Stimulated activated CD4-positive, alpha-beta T cell treated with anti-CD3 and anti-CD28 coated beads, Interleukin-12 subunit alpha, Interleukin-12 subunit beta, amount 100 ng/mL, for 4 hours (primary cell): Measurements from ENCODE around the gene RRBP1.
A peak's percentile ranks its signal among the peaks of the same experiment; 100 is the strongest.
"Not testable (repeated sequence)": the region's sequence is repeated elsewhere in the genome, so short reads cannot be mapped to it uniquely, and the experiment has no call there.

Experiments
- DNase-seq: peaks from one replicate; pipeline ENCODE4 v3.0.0-alpha.2; 2020

Gene RRBP1

DNA sequence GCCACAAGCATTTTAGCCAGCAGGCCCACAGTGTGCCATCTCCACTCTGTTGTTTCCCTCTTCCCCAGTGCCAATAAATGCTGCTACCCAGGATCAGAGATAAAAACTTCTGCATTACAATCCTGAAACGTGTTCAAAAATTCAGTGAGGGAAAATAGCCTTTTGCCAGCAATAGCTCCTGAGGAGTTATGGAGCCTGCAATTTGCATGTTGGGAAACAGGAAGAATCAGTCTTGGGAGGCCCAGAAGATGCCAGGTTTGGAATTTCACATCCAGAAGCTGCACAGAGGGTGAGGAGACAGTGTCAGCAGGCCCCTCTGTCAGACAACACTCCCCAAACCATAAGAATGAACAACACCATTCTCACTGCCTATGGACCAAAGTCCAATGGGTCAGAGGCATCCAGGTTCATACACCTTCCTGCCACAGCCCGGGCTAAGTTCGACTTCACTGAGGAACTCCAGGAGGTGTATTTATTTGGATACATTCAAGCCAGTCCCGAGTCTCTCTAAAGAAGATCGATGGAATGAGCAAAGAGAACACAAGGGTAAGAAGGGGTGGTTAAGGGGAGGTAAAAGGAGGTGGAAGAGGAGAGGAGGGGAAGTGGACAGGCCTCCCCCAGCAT is 20.8 kb downstream of the RRBP1 start:
- DNase-seq, result no peak

DNA sequence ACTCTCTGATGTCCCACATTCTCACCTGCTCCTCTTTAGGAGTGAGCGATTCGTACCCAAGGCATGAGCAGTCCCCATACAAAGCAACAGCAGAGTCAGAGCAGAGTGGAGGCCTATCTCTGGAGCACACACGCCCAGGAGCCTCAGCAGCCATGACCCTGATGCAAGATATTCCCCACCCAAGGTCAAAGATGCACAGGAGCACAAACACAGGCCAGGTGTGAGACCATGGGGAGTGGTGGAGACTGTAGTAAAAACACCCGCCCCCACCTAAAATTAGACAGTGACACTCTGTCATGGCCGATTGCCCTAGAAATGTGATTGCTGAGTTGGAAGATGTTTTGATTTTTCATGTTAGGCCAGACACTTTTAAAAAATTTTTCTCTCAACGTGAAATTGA is 21.4 kb downstream of the RRBP1 start:
- no peak for DNase-seq

DNA sequence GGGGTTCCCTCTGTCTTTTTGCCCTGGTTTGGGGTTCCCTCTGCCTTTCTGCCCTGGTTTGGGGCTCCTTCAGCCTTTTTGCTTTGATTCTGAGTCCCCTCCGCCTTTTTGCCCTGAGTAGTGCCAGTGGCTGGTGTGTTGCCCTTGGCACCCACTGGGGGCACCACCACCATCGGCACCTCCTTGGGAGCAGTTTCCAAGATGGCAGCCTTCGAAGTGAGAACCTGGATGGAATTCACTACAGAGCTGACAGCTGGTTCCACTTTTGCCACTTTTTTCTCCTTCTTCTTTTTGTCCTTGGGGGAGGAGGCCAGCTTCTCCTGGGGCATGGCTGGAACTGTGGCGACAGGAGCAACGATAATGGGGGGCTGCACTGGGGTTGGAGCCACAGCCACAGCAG is 22.2 kb downstream of the RRBP1 start:
- no peak for DNase-seq

DNA sequence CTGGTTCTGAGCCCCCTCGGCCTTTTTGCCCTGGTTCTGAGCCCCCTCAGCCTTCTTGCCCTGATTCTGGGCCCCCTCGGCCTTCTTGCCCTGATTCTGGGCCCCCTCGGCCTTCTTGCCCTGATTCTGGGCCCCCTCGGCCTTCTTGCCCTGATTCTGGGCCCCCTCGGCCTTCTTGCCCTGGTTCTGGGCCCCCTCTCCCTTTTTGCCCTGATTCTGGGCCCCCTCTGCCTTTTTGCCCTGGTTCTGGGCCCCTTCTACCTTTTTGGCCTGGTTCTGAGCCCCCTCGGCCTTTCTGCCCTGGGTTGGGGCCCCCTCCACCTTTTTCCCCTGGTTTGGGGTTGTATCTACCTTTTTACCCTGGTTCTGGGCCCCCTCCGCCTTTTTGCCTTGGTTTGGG is 22.7 kb downstream of the RRBP1 start:
- not testable (repeated sequence) for DNase-seq

DNA sequence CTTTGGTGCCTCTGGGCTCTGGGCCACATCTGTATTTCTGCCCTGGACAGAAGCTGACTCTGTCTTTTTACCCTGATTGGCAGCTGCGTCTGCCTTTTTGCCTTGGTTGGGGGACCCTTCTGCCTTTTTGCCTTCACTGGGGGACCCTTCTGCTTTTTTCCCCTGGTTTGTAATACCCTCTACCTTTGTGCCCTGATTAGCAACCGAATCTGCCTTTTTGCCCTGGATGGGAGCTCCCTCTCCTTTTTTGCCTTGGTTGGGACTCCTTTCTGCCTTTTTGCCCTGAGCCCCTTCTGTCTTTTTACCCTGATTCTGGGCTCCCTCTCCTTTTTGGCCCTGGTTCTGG is 23.4 kb downstream of the RRBP1 start:
- no peak for DNase-seq

DNA sequence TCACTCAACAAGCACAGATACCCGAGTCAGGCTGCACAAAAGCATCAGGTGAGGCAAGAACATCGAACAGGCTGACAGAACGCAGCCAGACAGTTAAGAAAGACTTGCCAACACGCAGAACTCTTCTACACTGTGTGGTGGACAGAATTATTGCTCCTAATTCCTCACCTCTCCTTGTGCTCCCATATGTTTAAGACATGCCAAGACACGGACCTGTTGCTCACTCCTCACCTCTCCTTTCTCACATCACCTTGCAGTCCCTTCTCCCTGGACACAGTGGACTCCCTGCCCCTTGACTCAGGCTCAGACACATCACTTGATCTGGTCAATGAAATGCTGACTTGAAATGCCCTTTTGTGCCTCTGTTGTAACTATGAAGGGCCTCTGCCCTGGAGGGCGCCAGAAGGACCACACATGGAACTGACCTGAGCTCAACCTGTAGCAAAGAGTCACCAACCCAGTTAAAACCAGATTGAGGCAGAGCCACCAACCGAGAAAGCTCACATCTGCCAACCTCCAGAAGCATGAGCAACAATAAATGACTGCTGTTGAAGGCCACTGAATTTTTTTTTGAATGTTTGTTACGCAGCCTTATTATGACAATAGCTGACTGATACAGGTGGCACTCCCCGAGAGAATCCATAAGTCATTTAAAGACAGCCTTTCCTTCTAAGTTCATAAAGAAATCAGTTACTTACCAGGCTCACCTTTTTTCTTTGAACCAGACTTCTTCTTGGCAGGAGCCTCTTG is 24.0 kb downstream of the RRBP1 start:
- DNase-seq, result no peak

DNA sequence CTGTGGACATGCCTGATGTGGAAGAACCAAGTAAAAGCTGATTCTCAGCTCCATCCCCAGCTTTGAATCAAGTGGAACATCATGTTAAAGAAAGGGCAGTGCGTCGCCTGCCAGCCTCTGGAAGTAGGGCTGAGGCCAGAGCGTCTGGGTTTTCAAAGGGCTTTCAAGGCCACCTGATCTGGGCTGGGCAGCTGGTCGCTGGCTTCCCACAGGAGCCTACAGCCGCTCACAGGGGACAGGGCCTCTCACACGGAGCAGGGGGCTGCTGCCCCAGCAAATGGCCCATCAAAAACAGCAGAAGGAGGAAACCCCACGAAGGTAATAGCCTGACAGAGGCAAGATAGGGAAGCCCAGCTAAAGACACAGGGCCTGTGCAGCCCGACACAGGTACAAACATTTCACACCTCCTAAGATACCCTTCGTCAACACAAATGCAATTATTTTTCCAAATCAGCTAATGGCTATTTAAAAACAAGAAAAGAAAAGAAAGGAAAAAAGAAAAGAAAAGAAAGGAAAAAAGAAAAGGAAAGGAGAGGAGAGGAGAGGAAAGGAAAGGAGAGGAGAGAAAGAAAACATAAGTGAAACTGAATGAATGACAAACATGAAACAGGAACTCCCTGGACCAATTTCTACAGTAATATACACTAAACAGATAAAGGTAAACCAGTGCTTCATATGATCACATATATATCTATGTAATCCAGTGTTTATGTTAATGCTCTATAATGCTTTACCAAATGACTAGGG is 24.8 kb downstream of the RRBP1 start:
- DNase-seq, result no peak

DNA sequence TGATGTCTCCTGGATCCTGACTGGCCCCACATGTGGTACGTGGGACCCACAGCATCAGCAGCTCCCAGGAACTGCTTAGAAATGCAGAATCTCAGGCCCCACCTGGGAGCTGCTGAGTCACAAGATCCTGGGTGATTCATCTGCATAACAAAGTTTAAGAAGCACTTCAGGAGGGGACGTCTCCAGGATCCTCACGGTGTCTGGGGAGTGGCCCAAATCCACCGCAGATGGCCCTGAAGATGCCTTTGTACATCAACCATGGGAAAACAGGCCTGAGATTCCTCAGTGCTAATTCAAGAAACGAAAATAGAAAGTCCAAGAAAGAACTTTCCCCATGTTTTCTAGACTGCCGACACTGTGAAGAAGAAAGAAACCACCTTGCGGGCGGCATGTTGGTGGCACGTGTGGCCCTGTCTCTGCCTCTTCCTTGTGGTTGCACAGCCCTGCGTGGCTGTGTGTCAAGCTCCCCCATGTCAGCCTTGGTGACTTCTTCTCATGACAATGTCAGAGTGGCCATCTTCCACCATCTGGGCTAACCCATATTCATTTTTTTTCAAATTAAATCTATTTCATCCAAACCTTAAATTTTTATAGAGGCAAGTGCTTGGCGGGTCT is 26.1 kb downstream of the RRBP1 start:
- DNase-seq, result no peak

DNA sequence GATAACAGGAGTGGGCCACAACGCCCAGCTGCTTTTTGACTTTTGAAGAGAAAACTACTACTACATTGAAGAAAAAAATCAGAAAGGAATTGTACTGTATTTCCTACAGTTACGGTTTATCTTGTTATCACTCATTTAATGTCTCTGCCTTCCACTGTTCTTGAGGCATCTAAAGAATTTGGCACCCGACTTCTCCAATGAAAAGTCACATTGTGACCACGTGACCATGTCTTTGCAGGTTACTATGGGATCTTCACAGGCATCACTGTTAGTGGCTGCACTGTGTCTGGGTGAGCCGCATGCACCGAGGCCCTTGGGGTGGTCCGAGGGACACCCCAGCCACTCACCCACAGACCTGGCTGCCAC is 26.8 kb downstream of the RRBP1 start:
- no peak for DNase-seq

DNA sequence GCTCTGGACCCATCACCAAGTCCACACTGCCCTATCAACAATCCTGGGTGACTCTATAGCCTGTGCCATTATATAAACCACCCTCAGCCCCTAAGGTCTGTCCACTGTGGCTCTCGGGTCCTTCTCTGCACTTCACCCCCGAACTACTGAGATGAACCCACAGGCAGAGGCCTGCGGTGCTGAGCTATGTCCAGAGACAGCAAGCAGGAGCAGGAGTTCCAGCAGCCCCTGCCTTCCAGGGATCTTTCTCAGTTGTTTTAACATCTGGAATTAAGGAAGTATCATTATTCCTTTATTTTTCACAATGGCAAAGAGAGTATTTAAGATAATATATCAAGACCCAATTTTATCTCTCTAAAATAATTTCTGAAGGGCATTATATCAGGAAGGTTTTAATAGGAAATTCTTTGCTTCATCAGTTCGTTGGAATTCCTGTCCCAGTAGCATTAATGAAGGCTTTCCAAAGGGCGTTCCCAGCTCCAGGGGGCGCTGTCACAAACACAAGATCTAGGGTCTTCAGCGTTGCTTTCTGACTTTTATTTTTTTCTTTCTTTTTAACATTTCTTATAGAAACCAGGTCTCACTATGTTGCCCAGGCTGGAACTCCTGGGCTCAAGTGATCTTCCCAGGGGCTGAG is 27.3 kb downstream of the RRBP1 start:
- peak; percentile 10 for DNase-seq

DNA sequence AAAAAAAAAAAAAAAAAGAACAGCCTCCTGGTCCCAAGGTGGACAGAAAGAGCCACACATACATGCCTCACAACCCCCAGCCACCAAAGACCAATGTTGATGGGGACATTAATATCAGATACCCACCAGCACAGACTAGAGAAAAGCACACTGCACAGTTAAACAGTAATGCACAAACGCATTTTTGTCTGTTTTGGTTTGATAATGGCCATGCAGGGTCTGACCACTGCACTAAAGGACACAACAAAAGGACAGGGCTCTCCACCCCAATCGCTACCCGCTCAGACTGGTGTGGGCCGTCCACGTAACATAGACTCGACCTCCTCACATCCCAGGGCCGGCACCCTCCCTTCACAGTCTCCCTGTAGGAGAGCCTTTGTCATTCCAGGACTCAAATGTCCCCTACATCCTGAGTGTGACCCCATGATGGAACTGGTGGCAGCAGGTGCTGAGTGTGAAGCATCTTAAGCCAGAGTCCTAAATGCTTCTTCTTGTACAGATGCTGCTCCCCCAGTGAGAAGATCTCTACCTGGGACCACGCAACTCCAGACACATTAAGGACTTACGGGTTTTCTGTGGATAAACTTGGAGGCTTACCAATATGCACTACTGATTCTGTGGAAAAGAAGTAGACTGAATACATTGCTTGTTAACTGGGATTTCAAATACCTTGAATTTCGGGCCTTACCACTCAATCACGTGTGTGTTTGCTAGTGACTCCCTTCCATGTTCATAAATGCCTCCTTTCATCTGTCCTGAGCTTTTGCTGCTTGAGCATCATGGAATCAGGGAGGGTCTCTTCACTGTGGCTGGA is 28.0 kb downstream of the RRBP1 start:
- DNase-seq, result no peak

DNA sequence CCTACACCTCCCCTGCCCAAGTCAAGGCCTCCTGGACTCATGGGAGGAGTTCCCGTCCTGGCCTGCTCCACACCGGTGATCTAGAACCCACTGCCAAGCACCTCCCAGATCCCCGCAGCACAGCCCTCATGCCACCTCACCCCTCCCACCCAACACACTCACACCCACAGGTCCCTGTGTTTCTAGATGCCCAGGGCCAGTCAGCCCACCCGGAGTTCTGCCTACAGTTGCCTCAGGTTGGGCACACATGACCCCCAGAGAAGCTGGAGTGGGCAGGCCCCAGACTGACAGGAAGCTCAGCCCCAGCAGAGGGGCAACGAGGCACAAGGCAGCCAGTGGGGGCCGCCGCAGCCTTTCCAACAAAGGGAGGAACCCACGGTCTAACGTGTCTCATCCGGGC is 29.6 kb downstream of the RRBP1 start:
- no peak for DNase-seq

DNA sequence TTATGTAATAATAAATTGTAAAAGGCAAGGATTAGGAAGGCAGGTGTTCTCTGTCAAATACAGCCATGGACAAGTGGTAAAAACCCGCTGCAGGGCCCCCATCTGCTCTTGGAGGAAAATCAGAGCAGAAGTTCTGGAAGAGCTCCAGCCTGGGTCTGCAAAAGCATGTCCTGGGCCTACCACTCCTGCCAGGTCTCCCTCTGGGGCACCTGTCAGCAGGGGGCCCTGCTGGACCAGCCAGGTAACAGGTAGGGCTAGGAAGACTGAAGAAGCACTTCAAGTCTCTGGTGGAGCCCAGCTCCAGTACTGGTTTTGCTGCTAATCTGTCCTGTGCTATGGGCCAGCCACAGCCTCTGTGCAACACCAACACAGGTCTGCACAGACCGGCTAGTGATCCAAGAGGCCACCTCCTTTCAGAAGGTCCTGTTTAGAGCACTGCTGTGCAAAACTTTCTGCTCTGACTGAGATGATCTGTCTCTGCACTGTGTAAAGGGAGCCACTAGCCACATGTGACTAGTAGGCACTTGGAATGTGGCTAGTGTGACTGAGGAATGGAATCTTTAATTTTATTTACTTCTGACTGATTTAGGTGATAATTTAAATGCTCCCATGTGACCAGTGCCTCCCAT is 30.2 kb downstream of the RRBP1 start:
- no peak for DNase-seq

DNA sequence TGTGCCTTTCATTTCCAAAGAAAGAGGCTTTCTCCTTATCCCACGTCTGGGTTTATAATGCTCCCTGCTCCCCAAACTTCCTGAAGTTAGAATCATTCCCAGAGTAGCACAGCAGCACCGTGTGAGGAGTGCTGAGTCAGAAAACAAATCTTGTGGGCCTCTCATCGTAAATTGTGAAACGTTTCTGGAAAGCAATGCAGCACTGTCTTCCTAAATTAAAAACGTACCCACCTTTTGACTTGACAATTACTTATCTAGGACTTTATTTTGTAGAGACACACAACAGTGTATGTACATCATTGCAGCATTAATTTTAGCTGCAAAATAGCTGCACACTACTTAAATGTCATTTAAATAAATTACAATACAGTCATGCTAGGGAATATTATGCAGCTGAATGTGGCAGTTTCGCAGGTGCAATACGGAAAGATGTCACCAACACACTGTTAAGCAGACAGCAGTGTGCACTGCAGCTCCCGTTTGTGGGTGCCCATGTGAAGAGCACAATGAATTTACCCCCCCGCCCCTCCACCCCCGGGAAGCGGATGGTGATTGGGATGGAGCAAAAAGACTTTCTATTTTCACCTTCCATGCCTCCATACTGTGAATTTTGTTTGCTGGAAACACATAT is 30.8 kb downstream of the RRBP1 start:
- DNase-seq, result no peak

DNA sequence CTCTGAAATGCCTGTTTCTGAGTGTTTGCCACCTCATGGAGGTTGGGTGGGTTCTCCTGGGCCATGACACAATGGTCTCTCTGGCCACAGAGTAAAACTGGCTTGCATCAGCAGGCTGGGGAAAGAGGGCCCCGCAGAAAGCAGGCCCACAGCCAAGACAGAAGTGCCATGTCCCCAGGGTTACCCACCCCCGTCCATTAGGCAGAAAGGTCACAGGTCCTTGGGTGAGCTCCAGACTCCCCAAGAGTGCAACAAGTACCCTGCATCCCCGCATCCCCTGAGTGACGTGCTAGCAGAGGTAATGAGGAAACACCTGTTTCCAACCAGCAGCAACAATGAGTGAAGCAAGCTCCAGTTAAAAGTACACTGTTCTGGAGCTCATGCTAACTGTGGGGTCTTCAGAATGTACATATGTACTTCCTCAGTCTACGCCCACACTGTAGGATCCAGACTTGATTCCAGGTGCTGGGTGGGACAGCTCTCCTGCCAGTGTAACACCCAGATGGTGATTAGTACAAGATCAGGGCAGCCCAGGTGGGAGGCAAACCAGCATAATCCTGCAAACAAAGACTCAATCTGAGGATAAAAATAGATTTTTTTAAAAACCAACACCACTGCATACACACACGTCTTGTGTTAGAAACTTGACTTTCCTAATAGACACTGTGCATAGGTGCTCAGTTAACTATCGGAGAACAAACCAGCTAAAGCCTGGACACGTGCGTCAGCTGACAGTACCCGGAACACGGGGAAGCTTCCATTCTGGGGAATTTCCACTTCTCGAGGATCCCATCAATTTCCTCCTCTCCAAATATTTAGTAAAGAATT is 31.5 kb downstream of the RRBP1 start:
- DNase-seq, result no peak

DNA sequence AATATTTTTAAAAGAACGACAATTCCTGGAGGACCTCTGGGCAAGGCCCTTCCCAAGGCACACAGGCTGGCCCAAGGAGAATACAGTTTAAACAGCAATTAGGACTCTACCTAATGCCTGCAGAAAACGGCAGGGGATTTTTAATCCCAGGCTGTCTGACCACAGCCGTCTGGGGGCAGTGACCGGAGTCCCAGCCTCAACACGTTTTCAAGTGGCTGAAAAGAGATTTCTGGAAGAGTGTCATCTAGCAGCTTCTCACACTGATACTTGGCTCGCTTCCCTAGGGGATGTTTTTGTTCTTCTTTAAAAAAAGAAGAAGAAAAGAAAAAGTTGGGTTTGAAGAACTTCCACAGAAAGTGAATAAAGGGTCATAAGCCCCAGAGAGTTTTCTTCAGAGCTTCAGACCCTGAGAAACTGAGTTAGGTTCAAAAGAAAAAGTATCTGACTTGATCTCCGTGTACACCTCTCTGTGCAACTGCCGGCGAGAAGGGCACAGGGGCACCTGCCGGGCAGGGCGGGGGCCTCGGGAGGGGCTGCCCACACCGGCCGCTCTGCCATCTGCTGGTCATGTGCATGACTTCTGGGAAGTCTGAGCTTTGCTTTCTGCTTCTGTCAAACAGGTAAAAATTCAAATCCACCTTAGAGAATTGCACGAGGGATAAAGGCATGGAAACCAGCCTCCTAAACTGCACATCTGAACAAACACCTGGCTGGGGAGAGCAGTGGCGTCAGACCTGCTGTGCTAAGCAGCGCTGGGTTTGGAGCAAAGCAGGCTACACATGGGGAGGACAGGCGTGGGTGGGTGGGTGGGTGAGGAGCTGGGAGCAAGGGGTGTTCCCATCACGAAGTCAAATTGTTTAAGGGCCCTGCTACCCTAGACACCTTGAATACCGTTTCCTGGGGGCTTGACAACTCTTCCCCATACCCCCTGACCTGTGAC is 33.0 kb downstream of the RRBP1 start:
- DNase-seq, result peak; percentile 15

DNA sequence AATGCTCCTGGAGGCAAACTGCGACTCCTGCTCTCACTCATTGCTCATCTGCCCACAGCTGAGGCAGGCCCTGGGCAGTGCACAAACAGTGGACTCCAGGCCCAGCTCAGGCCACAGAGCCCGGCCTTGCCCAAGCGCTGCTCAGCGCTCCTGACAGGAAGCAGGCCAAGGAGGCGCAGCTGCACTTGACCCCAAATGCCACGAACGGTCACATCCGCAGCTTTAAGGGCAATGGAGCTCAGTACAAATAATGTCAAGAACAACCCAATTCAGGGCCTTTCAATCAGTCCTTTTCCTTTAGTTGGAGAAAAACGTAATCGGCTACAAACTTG is 33.8 kb downstream of the RRBP1 start:
- DNase-seq, result no peak

DNA sequence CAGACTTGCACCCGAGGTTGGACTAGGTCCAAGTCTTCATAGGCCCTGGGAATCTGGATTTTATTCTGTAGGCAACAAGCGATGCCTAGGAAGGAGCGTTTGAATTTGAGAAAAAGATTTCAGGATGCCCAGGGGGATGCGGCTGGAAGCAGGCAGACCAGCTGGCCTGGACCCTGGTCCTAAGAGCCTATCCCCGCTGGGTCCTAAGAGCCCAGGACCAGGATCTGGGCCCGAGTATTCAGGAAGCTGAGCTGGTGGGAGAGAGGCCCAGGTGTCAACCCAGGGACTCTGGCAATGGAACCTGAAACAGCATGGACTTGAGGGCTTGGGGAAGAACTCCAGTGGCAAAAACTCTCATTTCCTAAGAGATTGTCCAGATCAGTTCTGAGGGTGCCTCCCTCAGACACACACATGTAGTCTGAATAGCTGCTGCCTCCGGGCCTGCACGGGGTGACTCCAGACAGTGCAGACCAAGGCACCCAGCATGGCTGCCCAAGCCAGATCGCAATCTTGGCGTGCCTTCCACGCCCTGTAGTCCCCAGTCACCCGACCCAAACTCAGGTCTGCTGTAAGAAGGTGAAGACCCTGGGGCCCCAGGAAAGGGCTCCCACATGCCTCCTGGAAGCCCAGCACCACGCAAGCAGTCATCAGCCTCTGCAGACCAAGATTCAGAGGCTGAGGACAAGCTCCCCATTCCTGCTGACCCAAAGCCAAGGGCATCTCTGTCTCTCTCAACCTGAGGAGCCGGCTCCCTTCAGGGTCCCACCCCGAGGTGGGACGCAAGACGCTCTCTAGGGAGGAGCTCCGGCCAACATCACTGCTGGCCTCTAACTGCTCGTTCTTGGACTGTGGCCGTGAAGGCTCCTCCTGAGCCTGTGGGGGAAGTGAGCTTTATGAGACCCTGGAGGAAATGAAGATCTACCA is 34.4 kb downstream of the RRBP1 start:
- no peak for DNase-seq

DNA sequence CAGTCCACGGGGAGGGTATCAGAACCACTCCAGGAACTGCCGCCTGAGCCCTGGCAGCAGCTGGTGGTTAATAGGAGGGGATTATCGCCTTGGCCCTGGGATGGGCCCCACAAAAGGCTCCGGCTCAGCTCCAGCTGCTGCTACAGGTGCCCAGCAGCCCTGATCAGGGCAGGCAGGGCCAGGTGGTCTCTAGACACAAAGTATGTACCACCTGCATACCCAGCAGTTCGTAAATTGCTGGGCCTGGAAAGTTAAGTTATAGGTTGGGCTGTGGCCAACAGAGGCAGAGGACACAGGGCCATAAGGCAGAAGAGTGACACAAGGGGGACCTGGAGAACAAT is 35.1 kb downstream of the RRBP1 start:
- DNase-seq, result no peak
